Stimulated activated CD8-positive, alpha-beta memory T cell treated with anti-CD3 and anti-CD28 coated beads, Interleukin-7, amount 100 ng/mL, for 48 hours (primary cell): ENCODE data around the gene CPVL.

Experiments
- DNase-seq, 2 donors: peaks; one replicate each; pipeline ENCODE4 v3.0.0-alpha.2; 2020; ENCODE audit warnings: low read depth in 1 of 2; ENCODE audit errors: extremely low read depth in 1 of 2

Gene CPVL

DNA sequence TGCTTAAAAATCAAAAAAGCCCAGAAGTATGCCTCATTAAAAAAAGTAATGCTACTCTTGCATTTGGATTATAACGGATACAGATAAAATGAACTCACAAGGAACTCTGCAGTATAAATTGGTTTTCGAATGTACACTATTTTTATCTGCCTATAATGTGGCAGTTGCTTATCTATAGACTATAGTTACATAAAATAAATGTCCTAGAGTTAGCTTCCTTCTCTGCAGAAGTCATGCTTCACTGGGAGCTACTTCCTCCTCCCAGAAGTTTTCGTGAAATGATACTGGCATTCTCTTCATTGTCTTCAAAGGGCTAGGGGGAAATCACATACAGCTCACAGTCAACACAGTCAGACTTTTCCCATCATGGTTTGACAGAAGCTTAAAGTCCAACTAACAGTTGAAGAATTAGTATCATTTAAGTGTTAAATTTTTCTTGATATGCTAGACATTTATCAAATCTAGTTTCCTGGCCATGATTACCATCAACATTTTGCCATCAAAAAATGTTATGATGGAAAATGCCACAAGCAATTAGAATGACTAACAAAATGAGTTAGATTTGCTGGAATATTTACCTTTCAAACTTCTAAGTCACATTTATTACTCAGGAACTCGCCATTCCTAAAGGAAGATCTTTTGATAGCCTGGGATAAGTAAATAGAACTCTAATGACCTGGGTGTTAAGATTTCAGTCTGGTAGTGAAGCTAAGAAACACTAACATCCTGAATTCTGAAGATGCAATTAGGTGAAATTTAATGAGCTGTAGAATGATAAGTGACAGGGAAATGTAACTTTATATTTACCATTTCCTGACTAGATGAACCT is 100.9 kb downstream of the CPVL start:
- DNase-seq: no peak

DNA sequence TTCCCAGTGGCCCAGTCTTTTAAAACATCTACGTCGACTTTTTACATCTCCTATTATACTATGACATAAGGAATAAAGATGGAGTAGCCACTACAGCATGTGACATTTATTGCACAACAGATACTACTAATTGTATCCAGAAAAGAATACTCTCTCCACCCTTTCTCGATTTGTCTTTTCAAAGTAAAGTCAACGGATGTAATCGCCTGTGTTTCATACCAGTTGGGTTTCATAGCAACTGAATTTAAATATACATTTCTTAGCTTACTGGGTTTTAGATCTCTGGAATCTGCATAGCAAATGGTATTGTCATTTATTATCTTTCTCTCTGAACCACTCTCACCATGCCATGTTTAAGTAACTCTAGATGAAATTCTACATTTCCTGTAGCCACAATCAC is 101.8 kb downstream of the CPVL start:
- no peak for DNase-seq

DNA sequence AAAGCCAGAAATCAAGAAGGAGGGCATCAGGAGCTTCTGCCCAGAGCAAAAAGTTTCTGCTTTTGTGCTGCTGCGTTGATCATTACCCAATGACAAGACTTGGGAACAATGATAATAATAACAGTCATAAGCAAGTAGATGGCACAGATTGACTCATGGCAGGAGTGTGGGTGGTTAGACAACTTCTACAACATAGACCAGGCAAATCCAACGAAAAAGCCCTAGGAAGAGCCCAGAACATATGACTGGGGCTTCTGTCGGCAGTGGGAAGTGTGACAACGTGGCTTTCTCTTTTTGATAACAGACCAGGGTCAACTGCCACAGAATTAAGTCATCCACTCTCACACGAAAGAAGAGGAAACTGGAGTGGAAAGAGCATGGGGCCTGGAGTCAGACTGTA is 102.8 kb downstream of the CPVL start:
- no peak for DNase-seq

DNA sequence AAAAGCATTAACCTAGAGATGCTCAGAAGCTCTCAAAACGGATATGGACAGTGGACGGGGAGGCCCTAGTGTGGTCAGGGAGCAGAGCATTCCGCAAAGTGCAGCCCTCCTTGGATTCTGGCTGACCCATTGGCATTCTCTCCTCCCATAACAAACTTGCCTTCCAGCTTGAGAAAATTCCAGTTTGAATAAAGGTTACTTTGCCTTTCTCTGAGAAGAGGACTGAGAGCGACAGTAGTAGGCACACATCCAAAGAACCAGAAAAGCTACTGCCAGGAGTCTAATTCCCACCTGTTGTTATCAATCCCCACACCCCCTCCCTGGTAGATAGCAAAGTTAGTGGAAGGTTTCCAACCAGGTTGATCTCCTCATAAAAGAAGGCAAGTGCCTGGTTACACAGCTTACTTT is 103.5 kb downstream of the CPVL start:
- no peak for DNase-seq

DNA sequence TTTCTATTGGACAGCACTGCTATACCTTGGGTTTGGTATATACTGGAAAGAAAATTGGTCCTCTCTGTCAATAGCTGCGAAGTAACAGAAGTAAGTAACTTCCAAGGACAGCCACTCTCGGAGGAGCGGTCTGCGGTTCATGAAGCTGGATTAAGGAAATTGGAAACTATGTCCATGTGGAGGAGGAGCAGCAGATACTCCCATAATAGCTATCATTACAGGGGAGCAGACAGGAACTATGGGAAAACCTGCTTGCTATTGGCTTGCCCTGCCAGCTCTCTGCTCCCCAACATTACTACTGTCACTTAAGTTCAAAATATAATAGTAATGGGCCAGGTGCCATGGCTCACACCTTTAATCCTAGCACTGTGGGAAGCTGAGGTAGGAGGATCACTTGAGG is 104.3 kb downstream of the CPVL start:
- DNase-seq: no peak

DNA sequence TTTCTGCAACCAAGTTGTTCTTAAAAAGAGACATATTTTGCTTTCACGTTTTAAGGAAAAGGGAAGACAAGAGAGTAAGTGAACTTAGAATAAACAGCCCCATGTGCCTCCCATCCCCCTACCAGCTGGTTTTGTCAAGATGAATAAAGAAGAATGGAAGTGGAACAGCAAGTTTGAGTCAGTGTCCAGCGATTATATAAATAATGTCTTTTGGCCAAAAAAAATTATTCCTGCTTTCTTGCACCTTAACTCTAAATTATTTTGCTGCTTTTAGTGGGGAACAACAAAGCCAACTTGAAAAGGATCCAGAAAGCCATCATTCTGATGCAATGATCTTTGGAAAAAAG is 105.8 kb downstream of the CPVL start:
- DNase-seq: no peak

DNA sequence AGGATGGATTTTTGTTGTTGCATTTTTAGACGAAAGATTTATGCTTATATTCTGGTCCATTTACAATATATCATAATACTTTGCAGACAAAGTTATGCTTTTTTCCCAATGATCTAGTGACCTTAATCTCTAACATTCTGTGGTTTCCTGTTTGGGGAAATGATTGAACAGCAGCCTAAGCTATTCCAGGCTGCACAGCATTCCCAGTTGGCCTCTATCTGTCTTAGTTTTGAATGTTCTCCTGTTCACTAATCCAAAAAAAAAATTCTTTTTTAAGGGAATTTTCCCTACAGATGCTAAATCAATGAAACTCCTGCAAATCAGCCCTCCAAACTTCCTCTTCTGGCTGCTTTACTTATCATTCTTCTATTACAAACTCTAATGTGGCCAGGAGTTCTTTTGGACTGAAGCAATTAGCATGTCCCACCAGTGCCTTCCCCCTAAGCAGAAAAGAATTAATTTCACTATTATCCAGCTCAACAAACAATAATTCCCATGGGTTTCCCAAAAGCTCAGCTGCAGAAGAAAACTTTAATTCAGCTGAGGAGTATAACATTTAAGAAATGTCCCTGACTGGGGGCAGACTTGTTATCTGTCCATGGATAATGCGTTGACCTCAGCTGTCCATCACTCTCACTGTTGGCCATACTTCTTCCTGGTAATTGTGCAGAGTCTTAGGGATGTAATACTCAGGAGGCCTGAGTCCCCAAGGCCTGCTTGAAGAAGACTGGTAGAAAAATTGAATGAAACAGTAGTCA is 106.3 kb downstream of the CPVL start:
- DNase-seq: no peak

DNA sequence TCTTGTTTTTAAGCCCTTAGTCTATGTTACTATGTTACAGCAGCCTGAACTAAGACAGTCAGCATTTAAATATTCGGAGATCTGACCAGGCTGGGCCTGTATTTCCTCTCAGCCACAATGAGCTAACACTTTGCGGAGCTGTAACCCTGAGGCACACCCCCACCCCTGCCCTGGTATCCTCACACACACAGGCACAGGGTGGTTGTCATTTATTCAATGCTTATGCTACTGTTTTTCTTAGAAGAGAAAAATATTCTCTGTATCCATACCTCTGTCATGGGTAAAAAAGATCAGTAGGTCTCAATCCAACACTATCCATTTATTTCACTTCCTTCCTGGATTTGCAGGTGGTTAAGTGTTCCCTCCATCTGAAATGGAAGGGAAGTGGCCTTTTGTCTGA is 107.9 kb downstream of the CPVL start:
- no peak for DNase-seq

DNA sequence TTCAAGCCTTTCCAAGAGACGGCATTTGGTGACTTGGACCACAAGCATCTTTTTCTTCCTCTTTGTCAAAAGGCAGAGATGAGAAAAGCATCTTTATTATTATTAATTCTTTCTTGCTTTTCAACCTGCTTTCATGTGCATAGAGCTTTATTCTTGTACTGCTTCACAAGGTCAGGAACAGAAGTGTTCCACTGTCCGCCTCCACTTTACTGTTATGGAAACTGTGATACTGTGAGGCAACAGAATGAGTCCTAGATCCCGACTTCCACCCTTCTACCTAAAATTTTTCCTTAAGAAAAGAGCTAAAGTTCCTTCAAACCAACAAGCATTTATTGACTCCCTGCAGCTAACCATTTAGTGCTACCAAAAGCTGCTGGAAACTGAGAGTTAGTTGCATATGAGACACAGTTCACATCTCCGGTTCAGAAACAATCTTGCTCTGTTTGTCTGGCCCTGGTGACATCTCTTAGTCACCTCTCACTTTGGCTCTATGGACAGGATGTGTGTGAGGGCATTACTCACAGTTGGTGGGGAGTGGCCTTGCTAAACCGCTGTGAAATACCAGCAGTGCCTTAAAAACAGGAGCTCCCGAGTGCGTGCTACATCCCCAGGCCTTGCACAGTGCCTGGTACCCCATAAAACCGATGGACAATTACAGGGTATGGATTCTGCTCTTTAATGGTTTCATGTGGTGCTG is 111.1 kb downstream of the CPVL start:
- peak; percentile 16 to 17 for DNase-seq

DNA sequence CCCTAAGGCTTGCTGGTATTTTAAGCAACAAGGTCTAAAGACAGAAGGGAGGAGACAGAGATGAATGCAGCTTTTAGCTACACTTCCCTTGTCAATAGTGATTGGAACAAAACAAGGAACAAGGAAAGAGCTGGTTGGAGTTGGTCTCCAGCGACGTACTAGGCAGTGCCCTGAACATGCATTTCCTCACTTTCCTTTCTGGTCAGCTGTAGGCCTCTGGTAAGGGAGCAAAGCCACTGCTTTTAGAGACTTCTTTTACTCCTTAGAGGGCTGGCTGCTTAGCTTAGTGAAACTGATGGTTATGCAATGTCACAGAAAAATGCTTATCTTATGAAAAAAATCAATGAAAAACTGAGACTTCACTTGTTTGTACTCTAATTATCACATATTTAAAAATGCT is 112.8 kb downstream of the CPVL start:
- DNase-seq: no peak

DNA sequence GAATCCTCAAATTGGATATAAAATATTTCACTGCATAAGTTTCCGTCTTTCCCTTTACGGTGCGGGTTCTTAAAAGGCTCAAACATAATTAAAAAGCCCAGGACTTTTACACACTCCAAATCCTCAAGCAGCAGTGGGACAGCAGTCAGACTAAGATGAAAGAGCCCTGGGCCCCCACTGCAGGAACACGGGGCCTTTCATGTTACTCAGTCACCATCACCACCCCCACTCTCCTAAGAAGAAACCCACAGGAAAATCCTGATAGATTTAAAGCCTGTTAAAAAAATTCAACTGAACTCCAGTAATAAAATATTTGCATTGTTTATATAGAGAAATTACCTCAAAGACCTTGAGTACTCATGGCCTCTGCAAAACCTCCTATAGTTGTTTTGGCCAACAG is 114.2 kb downstream of the CPVL start:
- DNase-seq: no peak

DNA sequence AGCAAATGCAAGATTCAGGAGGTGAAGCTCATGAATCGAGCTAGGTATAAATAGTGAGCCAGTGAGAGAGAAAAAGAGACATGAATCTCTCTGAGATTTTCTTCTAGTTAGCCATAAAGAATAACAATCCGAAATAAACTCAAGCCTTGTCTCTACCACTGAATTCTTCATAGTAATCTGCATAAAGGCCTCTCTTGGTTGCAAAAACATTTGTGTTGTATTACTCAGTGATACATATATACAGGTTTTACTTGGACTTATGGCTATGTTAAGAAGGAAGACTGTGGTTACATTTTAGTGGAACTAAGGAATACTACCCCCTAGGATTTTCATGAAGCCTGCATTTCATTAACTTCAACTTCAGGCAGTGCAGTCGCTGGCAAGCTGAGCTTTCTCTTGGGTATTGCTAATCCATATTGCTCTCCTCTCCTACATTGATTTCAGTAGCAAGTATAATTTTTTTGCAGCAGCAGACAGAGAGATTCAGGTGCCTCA is 115.5 kb downstream of the CPVL start:
- no peak for DNase-seq

DNA sequence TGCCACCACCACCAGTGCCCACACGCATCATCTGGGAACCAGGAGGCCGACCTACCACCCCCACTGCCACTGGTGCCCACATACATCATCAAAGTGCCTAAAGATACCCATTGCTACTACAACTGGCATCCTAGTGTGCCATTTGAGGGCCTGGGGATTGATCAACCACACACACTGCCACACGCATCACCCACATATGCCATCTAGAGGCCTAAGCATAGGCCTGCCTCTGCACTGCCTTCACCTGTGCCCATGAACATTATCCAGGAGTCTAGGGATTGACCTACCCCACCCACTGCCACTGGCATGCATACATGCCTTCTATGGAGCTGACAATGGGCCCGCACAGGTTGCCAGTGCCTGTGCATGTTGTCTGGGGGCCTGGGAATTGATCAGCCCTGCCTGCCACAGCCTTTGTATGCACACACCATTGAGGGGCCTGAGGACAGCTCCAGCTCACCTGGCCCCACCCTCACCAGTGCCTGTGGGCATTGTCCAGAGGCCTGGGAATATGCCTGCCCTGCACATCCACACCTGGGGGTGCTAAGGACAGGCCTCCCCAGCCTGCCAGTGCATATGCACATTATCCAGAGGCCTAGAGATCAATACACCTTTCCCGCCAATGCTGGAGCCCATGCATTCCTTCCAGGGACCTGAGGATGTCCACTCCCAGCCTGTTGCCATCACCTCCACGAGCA is 123.9 kb downstream of the CPVL start:
- no peak for DNase-seq

DNA sequence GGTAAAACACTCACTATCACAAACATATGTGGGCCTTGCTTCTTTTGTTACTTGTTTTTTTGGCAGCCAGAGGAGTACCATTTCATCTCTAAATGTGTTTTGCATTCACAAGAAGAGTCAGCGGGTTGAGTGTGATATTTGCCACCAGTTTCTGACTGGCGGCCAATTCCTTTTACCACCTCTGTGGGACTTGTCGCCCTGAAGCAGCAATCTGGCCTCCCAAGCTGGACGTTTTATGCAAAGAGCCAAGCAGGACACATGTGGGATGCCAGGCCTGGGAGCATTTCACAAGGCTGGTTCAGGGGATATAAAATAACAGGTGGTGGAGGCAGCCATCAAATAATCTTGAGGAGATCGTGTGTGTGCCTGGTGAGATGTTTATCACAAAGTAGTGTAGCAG is 126.4 kb downstream of the CPVL start:
- DNase-seq: no peak

DNA sequence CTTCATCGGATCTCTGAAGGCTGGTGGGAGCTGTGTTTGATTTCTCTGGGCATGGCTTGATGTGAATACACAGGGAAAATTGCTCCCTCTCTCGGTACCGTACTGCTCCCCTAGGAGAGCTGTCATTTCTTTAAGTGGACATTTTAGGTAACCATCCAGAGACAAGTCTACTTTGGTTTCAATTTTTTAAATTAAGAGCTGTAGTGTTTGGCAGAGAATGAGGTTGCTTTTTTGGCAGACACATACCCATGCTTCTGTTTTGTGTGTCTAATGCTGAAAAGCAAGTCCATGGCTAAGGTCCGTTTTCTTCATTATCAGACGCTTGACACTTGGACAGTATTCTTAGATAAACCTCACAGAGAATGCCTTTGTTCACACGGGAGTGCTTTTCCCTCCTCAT is 127.0 kb downstream of the CPVL start:
- DNase-seq: no peak

DNA sequence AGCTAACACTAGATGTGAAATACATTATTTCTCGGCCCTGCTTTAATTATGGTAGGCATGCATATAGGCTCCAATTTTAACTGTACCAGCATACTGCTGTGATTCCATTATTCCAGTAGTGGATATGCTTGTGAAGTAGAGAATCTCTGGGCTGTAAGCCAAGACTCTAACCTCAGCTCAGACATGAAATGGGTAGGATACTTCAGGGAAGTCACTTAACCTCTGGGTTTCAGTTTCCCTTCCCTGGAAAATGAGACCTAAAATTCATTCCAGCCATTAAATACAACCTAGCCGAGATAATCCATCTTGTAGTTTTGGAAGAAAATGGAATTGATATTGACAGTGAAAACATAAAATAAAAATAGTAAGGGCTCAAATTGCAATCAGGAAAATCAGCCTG is 128.6 kb downstream of the CPVL start:
- no peak for DNase-seq

DNA sequence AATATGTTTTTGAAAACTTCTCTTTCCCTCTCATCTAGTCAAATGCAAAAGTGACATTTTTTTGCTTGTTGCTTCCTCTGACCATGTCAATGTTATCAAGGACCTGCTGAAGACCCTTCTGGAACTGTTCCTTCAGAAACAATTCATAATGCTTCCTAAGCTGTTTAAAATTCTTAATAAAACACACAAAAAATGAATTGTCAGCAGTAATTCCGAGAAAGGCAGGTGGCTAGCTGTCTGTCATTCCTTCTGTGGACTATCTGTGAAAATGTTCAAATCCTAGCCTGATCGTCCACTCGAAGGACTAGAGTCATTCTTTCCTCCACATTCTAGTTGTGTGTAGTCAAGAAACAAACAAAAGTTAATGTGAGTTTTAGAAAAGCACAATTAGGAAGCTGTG is 131.6 kb downstream of the CPVL start:
- no peak for DNase-seq

DNA sequence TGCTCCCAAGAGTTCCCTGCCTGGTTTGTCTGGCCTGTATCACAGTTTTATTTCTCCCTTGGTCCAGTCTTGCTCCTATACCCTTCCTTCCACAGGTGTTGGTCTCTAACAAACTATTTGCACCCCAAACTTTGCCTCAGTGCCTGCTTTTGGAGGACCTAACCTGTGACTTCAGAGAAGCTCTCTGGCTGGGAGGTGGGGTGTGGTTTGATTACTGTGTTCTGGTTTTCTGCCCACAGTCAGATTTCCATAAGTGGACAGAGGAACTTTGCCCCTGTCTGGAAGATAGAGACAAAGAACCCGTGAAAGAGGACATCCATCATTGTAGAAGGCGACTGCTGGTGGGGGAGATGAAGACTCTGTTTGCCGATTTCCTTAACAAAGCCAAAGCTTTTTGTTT is 132.4 kb downstream of the CPVL start:
- DNase-seq: no peak

DNA sequence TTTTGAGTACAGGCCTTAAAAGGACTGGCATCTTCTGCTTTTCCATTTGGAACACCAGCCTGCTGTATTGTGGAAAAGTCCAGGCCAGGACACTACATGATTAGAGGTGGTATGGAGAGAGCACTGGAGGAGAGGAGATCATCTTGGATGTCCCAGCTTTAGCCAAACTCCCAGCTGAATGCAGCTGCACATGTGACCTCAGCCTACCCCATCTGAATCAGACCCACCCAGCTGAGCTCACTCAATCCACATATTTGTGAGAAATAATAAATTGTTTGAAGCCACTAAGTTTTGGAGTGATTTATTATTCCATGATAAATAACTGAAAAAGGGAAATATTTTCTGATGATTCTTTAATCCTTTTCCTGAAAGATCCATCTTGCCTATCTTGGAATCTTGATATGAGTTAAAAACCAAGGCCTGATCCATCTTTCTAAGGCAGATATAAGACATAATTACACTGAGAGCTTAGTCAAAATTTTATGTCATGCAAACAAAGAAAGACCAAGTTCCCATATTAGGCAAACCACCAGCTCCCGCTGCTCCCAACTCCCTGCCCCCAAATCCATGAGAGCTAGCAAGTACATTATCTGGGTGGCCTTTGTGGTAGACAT is 133.1 kb downstream of the CPVL start:
- no peak for DNase-seq

DNA sequence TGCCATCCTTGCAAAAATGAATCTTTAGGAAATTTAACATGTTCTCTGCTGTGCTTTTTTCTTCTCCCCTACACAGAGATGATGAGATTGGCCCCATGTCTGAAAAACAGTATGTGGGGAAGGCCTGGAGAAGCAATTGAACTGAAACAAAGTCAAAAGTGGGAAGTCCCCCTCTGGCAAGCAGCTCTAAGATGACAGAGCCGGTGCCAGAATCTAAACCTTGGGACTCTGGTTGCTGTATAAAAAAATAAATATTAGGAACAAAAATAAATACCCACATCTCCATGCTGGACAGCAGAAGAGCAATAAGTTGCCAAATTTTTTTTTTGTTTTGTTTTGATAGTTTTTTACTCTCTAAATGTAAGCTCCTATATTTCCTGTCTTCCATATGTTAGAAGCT is 136.4 kb downstream of the CPVL start:
- DNase-seq: no peak

DNA sequence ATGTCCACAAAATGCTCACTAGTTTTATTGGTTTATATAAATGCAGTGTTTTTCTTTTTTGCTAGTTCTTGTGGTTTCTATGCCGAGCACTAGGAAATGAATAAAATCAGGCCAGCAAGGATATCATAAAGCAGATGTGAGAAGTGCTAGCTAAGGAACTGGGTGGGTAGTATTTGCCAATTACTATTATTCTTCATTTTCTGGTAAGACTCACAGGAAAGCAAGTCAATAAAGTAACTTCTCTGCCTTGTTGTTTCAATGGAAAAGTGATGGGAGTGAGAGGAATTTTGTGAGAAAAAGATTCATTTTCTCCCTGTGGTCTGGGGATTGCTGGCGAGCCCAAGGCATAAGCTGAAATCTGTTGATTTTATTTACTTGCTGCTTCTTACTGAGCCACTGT is 137.7 kb downstream of the CPVL start:
- no peak for DNase-seq
